ENCODE data around the gene PANX2.

The PANX2 gene

DNA sequence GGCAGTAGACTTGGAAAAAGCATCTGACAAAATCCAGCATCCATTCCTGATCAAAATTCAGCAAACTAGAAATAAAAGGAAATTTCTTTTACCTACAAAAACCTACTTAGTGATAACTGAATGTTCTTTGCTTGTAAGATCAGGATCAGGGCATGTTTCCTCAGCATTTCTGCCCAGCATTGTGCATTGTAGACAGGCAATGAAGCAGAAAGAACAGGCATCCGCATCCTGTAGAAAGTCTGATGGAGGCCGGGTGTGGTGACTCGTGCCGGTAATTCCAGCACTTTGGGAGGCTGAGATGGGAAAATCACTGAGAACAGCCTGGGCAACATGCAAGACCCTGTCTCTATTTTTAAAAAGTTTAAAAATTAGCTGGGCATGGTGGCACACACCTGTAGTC lies 32.5 kb upstream of the PANX2 start:
- Histone ChIP-seq H3K27me3 (ENCODE audit: control insufficient read depth in 5 of 5, insufficient read depth in 4 of 5, low read length in 5 of 5) (peaks cover 0 to 6% (median 0%) of the 10 kb centered on the region in 5 donors), H3K9me3 (ENCODE audit: control insufficient read depth in 5 of 5, low read length in 5 of 5) (no peaks in the 10 kb centered on the region), H3K4me3 (ENCODE audit: low read depth in 1 of 5, low read length in 5 of 5) (no peak overlapping the region), H3K4me1 (ENCODE audit: control insufficient read depth in 5 of 5, insufficient read depth in 5 of 5, low read length in 5 of 5) (peaks cover 0 to 8% (median 5%) of the 10 kb centered on the region in 5 donors), H3K9ac (ENCODE audit: low read length in 5 of 5) (no peak overlapping the region), H3K27ac (ENCODE audit: low read depth, low read length) (no peak overlapping the region), H3K36me3 (ENCODE audit: control insufficient read depth in 5 of 5, insufficient read depth in 5 of 5, low read length in 5 of 5) (no peaks in the 10 kb centered on the region)

DNA sequence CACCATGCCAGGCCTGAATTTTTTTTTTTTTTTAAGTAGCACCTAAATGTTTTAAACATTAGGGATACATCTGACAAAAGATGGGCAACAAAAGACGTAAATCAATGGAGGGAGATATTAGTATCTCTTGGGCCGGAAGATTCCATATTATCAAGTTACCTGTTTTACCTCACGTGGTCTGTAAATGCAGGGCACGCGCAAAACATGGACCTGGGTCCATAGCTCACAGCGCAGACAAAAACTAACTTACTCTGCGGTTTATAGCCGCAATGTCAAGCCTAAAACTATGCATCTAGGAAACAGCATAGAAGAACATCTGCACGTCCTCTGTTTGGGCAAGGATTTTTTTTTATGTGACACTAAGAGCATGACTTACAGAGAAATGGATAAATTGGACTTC lies 31.5 kb upstream of the PANX2 start:
- H3K27ac ChIP-seq (ENCODE audit: low read depth, low read length), result no peak overlapping the region
- peaks cover 0 to 8% (median 5%) of the 10 kb centered on the region in 5 donors for H3K4me1 ChIP-seq (ENCODE audit: control insufficient read depth in 5 of 5, insufficient read depth in 5 of 5, low read length in 5 of 5)
- peaks cover 0 to 6% (median 0%) of the 10 kb centered on the region in 5 donors for H3K27me3 ChIP-seq (ENCODE audit: control insufficient read depth in 5 of 5, insufficient read depth in 4 of 5, low read length in 5 of 5)
- H3K36me3 ChIP-seq (ENCODE audit: control insufficient read depth in 5 of 5, insufficient read depth in 5 of 5, low read length in 5 of 5), result no peaks in the 10 kb centered on the region
- no peak overlapping the region for H3K9ac ChIP-seq (ENCODE audit: low read length in 5 of 5)
- no peak overlapping the region for H3K4me3 ChIP-seq (ENCODE audit: low read depth in 1 of 5, low read length in 5 of 5)
- H3K9me3 ChIP-seq (ENCODE audit: control insufficient read depth in 5 of 5, low read length in 5 of 5), result no peaks in the 10 kb centered on the region

DNA sequence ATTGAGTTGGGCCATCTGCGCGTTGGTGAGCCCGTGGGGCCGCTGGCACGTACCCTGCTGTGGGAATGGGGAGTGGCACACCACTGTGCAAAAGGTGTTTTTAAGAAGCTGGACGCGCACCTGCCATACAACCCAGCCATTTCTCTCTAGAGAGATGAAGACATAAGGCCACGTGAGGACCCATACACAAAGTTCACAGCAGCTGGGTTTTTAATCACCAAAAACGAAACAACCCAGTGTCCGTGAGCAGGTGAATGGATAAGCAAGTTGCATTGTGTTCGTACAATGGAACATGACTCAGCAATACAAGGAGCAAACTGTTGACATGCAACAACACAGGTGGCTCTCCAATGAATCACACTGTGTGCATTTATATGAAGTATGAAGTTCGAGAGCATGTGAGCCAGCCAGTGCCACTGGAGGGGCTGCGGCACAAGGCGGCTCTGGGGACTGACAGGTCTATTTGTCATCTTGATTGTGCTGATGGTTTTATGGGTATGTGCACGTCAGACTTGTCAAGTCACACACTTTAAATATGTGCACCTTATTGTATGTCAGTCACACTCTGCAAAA lies 30.6 kb upstream of the PANX2 start:
- no peaks in the 10 kb centered on the region for H3K36me3 ChIP-seq (ENCODE audit: control insufficient read depth in 5 of 5, insufficient read depth in 5 of 5, low read length in 5 of 5)
- no peak overlapping the region for H3K27ac ChIP-seq (ENCODE audit: low read depth, low read length)
- no peak overlapping the region for H3K4me3 ChIP-seq (ENCODE audit: low read depth in 1 of 5, low read length in 5 of 5)
- H3K4me1 ChIP-seq (ENCODE audit: control insufficient read depth in 5 of 5, insufficient read depth in 5 of 5, low read length in 5 of 5), result peaks cover 0 to 8% (median 5%) of the 10 kb centered on the region in 5 donors
- H3K9me3 ChIP-seq (ENCODE audit: control insufficient read depth in 5 of 5, low read length in 5 of 5), result no peaks in the 10 kb centered on the region
- H3K27me3 ChIP-seq (ENCODE audit: control insufficient read depth in 5 of 5, insufficient read depth in 4 of 5, low read length in 5 of 5), result peaks cover 0 to 6% (median 0%) of the 10 kb centered on the region in 5 donors
- no peak overlapping the region for H3K9ac ChIP-seq (ENCODE audit: low read length in 5 of 5)

DNA sequence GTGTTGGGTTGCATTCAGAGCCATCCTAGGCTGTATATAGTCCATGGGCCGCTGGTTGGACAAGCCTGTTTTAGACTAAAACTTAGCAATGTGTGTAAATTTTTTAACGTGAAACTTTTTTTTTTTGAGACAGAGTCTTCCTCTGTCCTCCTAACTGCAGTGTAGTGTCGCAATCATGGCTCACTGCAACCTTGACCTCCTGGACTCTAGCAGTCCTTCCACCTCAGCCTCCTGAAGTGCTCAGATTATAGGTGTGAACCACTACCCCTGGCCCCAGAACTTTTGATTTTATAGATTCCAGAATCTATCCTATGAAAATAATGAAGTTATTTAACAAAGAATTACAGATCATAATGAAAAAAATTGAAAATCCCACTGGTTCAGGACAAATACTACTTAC lies 29.9 kb upstream of the PANX2 start:
- H3K4me3 ChIP-seq (ENCODE audit: low read depth in 1 of 5, low read length in 5 of 5), result no peak overlapping the region
- no peaks in the 10 kb centered on the region for H3K9me3 ChIP-seq (ENCODE audit: control insufficient read depth in 5 of 5, low read length in 5 of 5)
- no peak overlapping the region for H3K27ac ChIP-seq (ENCODE audit: low read depth, low read length)
- H3K4me1 ChIP-seq (ENCODE audit: control insufficient read depth in 5 of 5, insufficient read depth in 5 of 5, low read length in 5 of 5), result peaks cover 0 to 8% (median 5%) of the 10 kb centered on the region in 5 donors
- H3K27me3 ChIP-seq (ENCODE audit: control insufficient read depth in 5 of 5, insufficient read depth in 4 of 5, low read length in 5 of 5), result peaks cover 0 to 8% (median under 1%) of the 10 kb centered on the region in 5 donors
- no peaks in the 10 kb centered on the region for H3K36me3 ChIP-seq (ENCODE audit: control insufficient read depth in 5 of 5, insufficient read depth in 5 of 5, low read length in 5 of 5)
- no peak overlapping the region for H3K9ac ChIP-seq (ENCODE audit: low read length in 5 of 5)

DNA sequence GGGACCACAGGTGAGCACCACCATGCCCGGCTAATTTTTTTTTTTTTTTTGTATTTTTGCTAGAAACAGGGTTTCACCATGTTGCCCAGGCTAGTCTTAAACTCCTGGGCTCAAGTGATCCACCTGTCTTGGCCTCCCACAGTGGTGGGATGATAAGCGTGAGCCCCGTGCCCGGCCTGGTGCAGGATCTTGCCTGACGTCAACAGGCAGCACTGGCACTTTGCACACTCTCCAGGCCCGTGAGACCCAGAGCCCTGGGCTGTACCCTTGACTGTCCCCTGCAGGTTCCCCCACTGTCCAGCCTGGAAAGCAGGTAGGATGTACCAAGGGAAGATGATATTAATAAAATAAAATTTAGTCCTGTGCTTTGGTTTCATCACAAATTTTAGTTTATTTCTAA lies 29.1 kb upstream of the PANX2 start:
- H3K4me1 ChIP-seq (ENCODE audit: control insufficient read depth in 5 of 5, insufficient read depth in 5 of 5, low read length in 5 of 5), result peaks cover 0 to 6% (median 4%) of the 10 kb centered on the region in 5 donors
- H3K4me3 ChIP-seq (ENCODE audit: low read depth in 1 of 5, low read length in 5 of 5), result no peak overlapping the region
- H3K27ac ChIP-seq (ENCODE audit: low read depth, low read length), result no peak overlapping the region
- H3K36me3 ChIP-seq (ENCODE audit: control insufficient read depth in 5 of 5, insufficient read depth in 5 of 5, low read length in 5 of 5), result no peaks in the 10 kb centered on the region
- H3K27me3 ChIP-seq (ENCODE audit: control insufficient read depth in 5 of 5, insufficient read depth in 4 of 5, low read length in 5 of 5), result peaks cover 0 to 14% (median 9%) of the 10 kb centered on the region in 5 donors
- no peak overlapping the region for H3K9ac ChIP-seq (ENCODE audit: low read length in 5 of 5)
- no peaks in the 10 kb centered on the region for H3K9me3 ChIP-seq (ENCODE audit: control insufficient read depth in 5 of 5, low read length in 5 of 5)

DNA sequence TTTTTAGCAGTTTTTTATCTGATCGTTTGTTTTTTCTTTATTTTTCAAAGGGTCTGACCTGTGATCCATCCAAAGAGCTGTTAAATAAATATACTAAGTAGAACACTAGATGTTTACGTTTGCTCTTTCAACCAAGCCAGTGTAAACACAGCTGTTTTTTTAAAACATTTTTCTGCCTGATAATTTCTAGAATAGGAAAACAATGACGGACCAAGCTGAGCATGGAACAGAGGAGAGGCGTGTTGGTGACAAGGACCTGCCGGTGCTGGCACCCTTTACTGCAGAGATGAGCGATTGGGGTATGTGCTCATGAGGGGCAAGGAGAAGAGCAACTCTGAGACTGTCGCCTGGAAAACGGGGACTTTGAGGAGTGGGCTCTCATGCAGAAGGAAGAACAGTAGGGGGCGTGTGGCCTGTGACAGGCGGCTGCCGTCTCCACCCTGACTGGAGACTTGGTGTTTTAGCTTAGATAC lies 28.6 kb upstream of the PANX2 start:
- H3K4me1 ChIP-seq (ENCODE audit: control insufficient read depth in 5 of 5, insufficient read depth in 5 of 5, low read length in 5 of 5), result peaks cover 0 to 4% (median under 1%) of the 10 kb centered on the region in 5 donors
- no peak overlapping the region for H3K4me3 ChIP-seq (ENCODE audit: low read depth in 1 of 5, low read length in 5 of 5)
- H3K27me3 ChIP-seq (ENCODE audit: control insufficient read depth in 5 of 5, insufficient read depth in 4 of 5, low read length in 5 of 5), result peaks cover 0 to 15% (median 10%) of the 10 kb centered on the region in 5 donors
- no peak overlapping the region for H3K27ac ChIP-seq (ENCODE audit: low read depth, low read length)
- H3K9ac ChIP-seq (ENCODE audit: low read length in 5 of 5), result no peak overlapping the region
- H3K9me3 ChIP-seq (ENCODE audit: control insufficient read depth in 5 of 5, low read length in 5 of 5), result no peaks in the 10 kb centered on the region
- no peaks in the 10 kb centered on the region for H3K36me3 ChIP-seq (ENCODE audit: control insufficient read depth in 5 of 5, insufficient read depth in 5 of 5, low read length in 5 of 5)

DNA sequence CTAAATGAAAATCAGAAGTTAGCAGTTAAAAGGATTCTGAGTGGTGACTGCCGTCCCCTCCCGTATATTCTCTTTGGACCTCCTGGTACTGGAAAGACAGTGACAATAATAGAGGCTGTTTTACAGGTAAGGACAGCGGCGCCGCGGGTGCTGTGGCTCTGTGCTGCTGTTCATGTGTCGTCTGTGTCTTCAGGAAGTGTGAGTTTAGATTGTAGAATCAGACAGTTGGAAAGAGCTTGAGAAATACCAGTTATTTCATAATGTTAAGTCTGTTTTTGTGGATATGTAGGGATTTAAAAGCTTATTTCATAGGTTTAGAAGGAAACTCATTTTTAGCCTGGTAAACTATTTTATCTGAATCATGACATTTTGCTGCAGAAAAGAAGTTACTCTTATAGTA lies 27.4 kb upstream of the PANX2 start:
- no peaks in the 10 kb centered on the region for H3K9me3 ChIP-seq (ENCODE audit: control insufficient read depth in 5 of 5, low read length in 5 of 5)
- H3K4me1 ChIP-seq (ENCODE audit: control insufficient read depth in 5 of 5, insufficient read depth in 5 of 5, low read length in 5 of 5), result peaks cover 0 to 3% (median 0%) of the 10 kb centered on the region in 5 donors
- H3K27me3 ChIP-seq (ENCODE audit: control insufficient read depth in 5 of 5, insufficient read depth in 4 of 5, low read length in 5 of 5), result peaks cover 0 to 15% (median 10%) of the 10 kb centered on the region in 5 donors
- no peak overlapping the region for H3K4me3 ChIP-seq (ENCODE audit: low read depth in 1 of 5, low read length in 5 of 5)
- no peak overlapping the region for H3K27ac ChIP-seq (ENCODE audit: low read depth, low read length)
- no peak overlapping the region for H3K9ac ChIP-seq (ENCODE audit: low read length in 5 of 5)
- H3K36me3 ChIP-seq (ENCODE audit: control insufficient read depth in 5 of 5, insufficient read depth in 5 of 5, low read length in 5 of 5), result no peaks in the 10 kb centered on the region

DNA sequence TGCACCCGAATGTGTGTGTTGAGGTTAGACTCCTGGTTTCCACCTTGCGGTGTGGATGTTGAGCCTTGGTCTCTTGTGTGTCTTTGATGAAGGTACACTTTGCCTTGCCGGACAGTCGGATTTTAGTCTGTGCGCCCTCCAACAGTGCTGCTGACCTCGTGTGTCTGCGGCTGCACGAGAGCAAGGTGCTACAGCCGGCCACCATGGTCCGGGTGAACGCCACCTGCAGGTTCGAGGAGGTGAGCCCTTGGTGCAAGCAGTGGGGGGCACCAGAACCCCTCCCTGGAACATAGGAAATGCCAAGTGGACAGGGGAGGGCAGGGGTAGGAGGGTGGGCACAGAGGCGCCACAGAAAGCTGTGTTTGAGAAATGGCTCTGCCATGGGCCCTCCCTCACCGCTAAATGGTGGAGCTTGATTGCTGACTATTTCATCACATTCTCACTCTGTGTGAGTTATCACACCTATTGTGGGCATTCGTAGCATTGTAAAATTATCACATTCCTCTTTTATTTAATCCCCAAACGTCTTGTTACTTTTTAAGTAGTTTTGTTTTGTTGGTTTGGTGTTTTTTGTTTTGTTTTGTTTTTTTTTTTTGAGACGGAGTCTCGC lies 26.4 kb upstream of the PANX2 start:
- Histone ChIP-seq H3K9ac (ENCODE audit: low read length in 5 of 5) (no peak overlapping the region), H3K4me1 (ENCODE audit: control insufficient read depth in 5 of 5, insufficient read depth in 5 of 5, low read length in 5 of 5) (peaks cover 0 to 3% (median 0%) of the 10 kb centered on the region in 5 donors)

DNA sequence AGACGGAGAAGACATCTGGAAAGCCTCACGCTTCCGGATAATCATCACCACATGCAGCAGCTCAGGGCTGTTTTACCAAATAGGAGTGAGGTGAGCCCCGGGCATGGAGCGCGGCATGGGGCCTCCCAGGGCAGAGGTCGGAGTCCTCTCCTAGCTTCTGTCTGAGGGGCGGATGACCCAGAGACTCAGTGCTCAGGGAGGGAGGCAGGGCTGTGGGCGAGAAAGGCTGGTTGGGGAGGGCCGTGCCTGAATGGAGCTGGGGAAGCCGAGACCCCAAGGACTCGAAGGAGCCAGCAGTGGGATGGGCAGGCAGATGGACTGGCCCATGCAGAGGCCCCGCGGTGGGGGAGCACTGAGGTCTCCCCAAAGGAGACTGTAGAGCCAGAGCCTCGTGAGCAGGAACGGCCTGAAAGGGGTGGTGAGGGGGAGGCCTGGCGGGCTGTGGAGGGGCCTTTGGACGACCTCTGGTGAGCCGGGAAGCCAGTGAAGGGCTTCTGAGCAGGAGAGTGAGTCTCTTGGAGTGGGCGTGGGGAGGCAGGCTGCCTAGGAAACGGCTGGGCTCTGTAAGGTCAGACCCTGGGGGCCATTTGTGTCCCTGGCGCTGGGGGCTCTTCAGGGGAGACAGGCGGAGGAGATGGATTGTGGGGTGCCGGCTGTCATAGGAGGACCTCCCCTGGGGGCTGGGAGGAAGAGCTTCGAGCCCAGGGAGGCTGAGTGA lies 24.7 kb upstream of the PANX2 start:
- Histone ChIP-seq H3K4me3 (ENCODE audit: low read depth in 1 of 5, low read length in 5 of 5) (no peak overlapping the region), H3K27me3 (ENCODE audit: control insufficient read depth in 5 of 5, insufficient read depth in 4 of 5, low read length in 5 of 5) (peaks cover 0 to 15% (median 10%) of the 10 kb centered on the region in 5 donors), H3K36me3 (ENCODE audit: control insufficient read depth in 5 of 5, insufficient read depth in 5 of 5, low read length in 5 of 5) (no peaks in the 10 kb centered on the region), H3K9ac (ENCODE audit: low read length in 5 of 5) (no peak overlapping the region), H3K27ac (ENCODE audit: low read depth, low read length) (no peak overlapping the region), H3K9me3 (ENCODE audit: control insufficient read depth in 5 of 5, low read length in 5 of 5) (no peaks in the 10 kb centered on the region), H3K4me1 (ENCODE audit: control insufficient read depth in 5 of 5, insufficient read depth in 5 of 5, low read length in 5 of 5) (peaks cover 0 to 3% (median 0%) of the 10 kb centered on the region in 5 donors)

More for the DNA sequence above, 26.4 kb upstream of the PANX2 start:
- Histone ChIP-seq H3K9me3 (ENCODE audit: control insufficient read depth in 5 of 5, low read length in 5 of 5) (no peaks in the 10 kb centered on the region), H3K4me3 (ENCODE audit: low read depth in 1 of 5, low read length in 5 of 5) (no peak overlapping the region), H3K36me3 (ENCODE audit: control insufficient read depth in 5 of 5, insufficient read depth in 5 of 5, low read length in 5 of 5) (no peaks in the 10 kb centered on the region), H3K27ac (ENCODE audit: low read depth, low read length) (no peak overlapping the region), H3K27me3 (ENCODE audit: control insufficient read depth in 5 of 5, insufficient read depth in 4 of 5, low read length in 5 of 5) (peaks cover 0 to 15% (median 10%) of the 10 kb centered on the region in 5 donors)
